ENCODE measurements around the gene TADA3.
A peak's percentile ranks its signal among the peaks of the same experiment; 100 is the strongest.

Gene TADA3

DNA sequence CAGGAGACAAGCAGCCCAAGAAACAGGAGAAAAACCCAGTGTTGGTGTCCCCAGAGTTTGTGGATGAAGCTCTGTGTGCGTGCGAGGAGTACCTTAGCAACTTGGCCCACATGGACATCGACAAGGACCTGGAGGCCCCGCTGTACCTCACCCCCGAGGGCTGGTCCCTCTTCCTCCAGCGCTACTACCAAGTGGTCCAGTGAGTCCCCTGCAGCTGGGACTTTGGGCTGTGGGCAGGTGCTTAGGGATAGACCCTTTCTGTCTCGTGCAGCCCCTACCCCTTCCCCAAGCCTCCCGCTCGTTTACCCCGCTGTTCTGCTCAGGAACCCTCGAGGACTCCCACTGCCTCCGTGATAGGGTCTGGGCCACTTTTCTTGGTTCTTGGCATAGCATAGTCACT lies 28.3 kb upstream of the TADA3 start:
- no peaks in the 10 kb centered on the region for H3K9me3 Mint-ChIP-seq
- no peak for ATAC-seq (replicated peaks; ENCODE audit: extremely low read depth, poor library complexity, severe bottlenecking)
- DNase-seq (ENCODE audit: low spot score in 2 of 2), result no peak
- no peaks in the 10 kb centered on the region for H3K4me1 Mint-ChIP-seq
- no peak overlapping the region for H3K4me3 Mint-ChIP-seq
- peaks cover 5% of the 10 kb centered on the region for H3K36me3 Mint-ChIP-seq (ENCODE audit: insufficient read depth)
- H3K27me3 Mint-ChIP-seq, result no peaks in the 10 kb centered on the region
- no peak overlapping the region for H3K27ac Mint-ChIP-seq (ENCODE audit: low read depth)

DNA sequence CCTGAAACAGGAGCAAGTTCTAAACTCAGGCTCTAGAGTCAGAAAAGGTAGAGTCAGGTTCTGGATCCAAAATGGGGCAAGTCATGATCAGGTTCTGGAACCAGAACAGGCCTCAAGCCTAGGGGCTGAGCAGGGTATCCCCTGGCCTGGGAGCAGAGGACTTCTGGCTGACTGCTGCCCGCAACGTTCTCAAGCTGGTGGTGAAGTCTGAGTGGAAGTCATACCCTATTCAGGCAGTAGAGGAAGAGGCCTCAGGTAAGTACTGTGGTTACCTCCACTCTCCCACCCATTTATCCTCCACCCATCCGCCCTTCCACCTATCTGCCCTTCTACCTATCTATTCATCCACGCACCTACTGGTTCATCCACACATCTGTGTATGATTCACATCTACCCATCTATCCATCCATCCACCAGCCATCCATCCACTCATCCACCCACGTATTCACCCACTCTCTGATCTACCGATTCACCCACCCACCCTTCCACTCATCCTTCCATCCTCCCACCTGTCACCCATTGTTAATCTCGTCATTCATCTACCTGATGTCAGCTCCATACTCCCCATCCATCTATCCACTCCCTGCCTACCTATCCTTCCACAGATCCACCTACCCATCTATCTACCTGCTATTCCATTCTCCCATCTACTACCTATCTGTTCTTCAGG lies 26.5 kb upstream of the TADA3 start:
- H3K9me3 Mint-ChIP-seq, result no peaks in the 10 kb centered on the region
- no peaks in the 10 kb centered on the region for H3K4me1 Mint-ChIP-seq
- H3K36me3 Mint-ChIP-seq (ENCODE audit: insufficient read depth), result peaks cover 8% of the 10 kb centered on the region
- no peak overlapping the region for H3K27ac Mint-ChIP-seq (ENCODE audit: low read depth)
- no peaks in the 10 kb centered on the region for H3K27me3 Mint-ChIP-seq
- no peak for ATAC-seq (replicated peaks; ENCODE audit: extremely low read depth, poor library complexity, severe bottlenecking)
- DNase-seq (ENCODE audit: low spot score in 2 of 2), result no peak
- no peak overlapping the region for H3K4me3 Mint-ChIP-seq

DNA sequence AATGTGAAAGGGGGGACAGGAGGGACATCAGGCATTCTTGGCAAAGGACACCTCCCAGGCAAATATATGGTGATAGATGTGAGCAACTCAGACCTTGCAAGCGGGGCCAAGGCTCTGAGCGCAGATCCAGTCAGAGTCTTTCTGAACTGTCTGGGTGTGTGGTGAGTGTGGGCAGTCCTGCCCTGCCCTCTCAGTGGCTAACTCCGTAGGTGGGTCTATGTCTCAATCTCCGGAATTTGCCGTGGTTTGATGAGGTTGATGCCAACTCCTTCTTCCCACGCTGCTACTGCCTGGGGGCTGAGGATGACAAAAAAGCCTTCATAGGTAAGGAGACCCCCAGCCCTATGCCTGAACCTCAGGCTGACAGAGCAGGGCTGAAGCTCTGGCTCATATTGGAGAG lies 25.2 kb upstream of the TADA3 start:
- no peaks in the 10 kb centered on the region for H3K4me1 Mint-ChIP-seq
- ATAC-seq (replicated peaks; ENCODE audit: extremely low read depth, poor library complexity, severe bottlenecking) (no peak), DNase-seq (ENCODE audit: low spot score in 2 of 2) (no peak)
- no peak overlapping the region for H3K4me3 Mint-ChIP-seq
- H3K36me3 Mint-ChIP-seq (ENCODE audit: insufficient read depth), result peaks cover 13% of the 10 kb centered on the region
- no peaks in the 10 kb centered on the region for H3K27me3 Mint-ChIP-seq
- no peaks in the 10 kb centered on the region for H3K9me3 Mint-ChIP-seq
- no peak overlapping the region for H3K27ac Mint-ChIP-seq (ENCODE audit: low read depth)

DNA sequence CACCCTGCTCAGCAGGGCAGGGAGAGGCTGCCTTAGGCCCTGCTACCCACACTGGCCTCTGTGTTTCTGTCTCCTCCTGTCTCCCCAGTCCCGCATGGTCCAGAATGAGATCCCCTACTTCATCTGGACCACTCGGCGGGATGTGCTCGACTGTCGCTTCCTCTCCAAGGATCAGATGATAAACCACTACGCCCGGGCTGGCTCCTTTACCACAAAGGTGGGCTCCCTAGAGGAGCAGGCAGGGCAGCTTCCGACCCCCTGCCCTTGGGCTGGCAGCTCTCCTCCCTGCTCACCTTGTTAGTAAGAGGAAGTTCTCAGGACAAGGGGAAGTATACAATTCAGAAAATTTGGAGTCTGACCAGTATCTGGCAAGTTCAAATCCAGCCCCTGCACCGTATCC lies 23.7 kb upstream of the TADA3 start:
- Mint-ChIP-seq H3K27ac (ENCODE audit: low read depth) (no peak overlapping the region), H3K4me3 (no peak overlapping the region), H3K27me3 (no peaks in the 10 kb centered on the region), H3K9me3 (no peaks in the 10 kb centered on the region), H3K36me3 (ENCODE audit: insufficient read depth) (peaks cover 9% of the 10 kb centered on the region), H3K4me1 (peaks cover 10% of the 10 kb centered on the region)
- ATAC-seq (replicated peaks; ENCODE audit: extremely low read depth, poor library complexity, severe bottlenecking) (no peak), DNase-seq (ENCODE audit: low spot score in 2 of 2) (no peak)

DNA sequence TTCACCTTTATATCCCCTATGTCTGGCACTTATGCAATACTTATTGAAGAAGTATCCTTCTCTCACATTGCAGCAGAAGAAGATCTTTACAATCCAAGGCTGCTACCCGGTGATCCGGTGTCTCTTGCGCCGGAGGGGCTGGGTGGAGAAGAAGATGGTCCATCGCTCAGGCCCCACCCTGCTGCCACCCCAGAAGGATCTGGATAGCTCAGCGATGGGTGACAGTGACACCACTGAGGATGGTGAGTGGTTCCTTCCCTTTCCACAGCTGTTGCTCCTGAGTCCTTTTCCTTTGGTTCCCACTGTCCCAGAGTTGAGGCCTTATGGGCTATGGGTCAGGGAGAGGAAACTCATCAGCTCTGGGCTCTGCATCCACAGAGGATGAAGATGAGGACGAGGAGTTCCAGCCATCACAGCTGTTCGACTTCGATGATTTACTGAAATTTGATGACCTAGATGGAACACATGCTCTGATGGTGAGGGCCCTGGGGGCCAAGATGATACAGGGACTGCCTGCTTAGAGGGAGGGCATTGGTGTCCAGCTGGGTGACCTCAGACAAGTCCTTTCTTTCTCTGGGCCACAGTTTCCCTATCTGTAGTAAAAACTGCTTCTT lies 20.7 kb upstream of the TADA3 start:
- ATAC-seq (replicated peaks; ENCODE audit: extremely low read depth, poor library complexity, severe bottlenecking) (no peak), DNase-seq (ENCODE audit: low spot score in 2 of 2) (no peak)
- Mint-ChIP-seq H3K4me3 (no peak overlapping the region), H3K4me1 (peaks cover 33% of the 10 kb centered on the region), H3K27ac (ENCODE audit: low read depth) (peak overlapping the region; percentile 6), H3K27me3 (no peaks in the 10 kb centered on the region), H3K36me3 (ENCODE audit: insufficient read depth) (peaks cover 15% of the 10 kb centered on the region), H3K9me3 (no peaks in the 10 kb centered on the region)

DNA sequence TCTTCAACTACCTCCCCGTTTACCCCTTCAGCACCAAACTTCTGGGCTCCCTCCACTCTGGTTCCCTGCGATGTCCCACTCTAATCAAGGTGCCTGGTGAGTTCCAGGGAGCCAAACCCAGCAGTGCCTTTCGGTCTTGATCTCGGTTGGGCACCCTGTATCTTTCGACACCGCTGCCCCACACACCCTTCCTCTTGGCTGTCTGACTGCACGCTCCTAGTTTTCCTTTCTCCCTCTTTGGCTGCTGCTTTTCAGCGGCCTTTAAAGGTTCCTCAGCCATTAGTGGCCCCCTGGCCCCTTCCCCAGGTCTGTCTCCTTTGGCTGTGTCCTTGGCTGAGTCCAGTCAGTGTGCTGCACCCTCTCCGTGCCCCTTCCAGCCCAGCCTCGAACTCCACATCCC lies 18.6 kb upstream of the TADA3 start:
- Mint-ChIP-seq H3K4me1 (peaks cover 38% of the 10 kb centered on the region), H3K27ac (ENCODE audit: low read depth) (peak overlapping the region; percentile 93), H3K27me3 (no peaks in the 10 kb centered on the region), H3K36me3 (ENCODE audit: insufficient read depth) (peaks cover 24% of the 10 kb centered on the region), H3K9me3 (no peaks in the 10 kb centered on the region), H3K4me3 (peak overlapping the region; percentile 73)
- DNase-seq (ENCODE audit: low spot score in 2 of 2) (no peak), ATAC-seq (replicated peaks; ENCODE audit: extremely low read depth, poor library complexity, severe bottlenecking) (no peak)

DNA sequence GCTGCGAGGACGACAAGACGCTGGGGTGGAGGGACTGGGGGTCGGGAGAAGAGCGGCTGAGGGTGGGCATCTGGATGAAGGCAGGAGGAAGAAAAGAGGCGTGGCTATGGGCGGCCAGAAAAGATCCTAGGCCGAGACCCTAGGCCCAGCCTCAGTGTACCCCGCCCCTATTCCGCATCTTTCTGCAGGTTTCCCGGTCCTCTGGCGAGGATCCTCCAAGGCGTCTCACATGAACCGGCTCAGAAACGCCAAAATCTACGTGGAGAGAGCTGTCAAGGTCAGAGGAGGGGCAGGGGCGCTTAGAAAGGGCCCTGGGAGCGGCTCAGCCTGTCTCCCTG lies 18.1 kb upstream of the TADA3 start:
- peak overlapping the region; percentile 73 for H3K4me3 Mint-ChIP-seq
- H3K27me3 Mint-ChIP-seq, result no peaks in the 10 kb centered on the region
- peaks cover 28% of the 10 kb centered on the region for H3K36me3 Mint-ChIP-seq (ENCODE audit: insufficient read depth)
- H3K9me3 Mint-ChIP-seq, result no peaks in the 10 kb centered on the region
- peaks cover 38% of the 10 kb centered on the region for H3K4me1 Mint-ChIP-seq
- ATAC-seq (replicated peaks; ENCODE audit: extremely low read depth, poor library complexity, severe bottlenecking) (no peak), DNase-seq (ENCODE audit: low spot score in 2 of 2) (no peak)
- H3K27ac Mint-ChIP-seq (ENCODE audit: low read depth), result peak overlapping the region; percentile 93

DNA sequence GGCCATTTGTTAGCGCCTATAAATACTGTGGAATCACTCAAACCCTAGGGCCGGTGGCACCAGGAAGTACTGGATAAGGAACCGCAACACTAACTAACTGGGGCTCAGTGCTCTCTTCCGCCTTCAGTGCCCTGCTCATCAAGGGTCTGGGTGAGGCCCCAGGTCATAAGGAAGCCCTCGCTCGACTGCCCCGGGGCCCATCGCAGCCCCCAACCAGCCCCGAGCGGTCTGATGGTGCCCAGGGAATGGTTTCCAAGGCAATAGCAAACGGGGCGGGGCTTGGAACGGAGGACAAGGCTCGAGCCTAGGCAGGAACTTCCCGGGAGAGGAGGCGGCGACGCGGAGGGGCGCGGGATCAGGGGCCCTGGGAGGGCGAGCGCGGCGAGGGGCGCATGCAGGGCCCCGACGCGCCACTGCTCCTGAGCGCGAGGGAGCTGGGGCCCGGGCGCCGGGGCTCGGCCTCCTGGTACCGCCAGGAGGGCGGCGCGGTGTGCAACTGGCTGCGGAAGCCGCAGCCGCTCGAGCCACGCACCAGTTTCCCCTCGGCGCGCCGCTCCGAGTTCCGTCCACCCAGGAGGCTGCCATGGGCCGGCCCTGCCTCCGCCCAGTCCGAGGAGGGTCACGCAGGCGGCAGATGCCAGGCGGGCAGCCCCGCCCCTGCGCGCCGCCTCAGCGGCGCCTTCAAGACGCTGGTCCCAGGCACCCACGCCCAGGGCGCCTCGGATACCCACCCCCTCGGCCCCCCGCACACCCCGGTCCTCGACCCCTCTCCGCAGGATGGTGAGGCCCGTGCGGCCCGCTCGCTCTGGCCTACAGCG lies 17.6 kb upstream of the TADA3 start, which contains the start of gene TTLL3:
Gene TTLL3, plus strand, starts transcription at position 648 of the 818 bp plus-strand sequence. CDS start 400 bp downstream, outside the sequence.
- peaks cover 38% of the 10 kb centered on the region for H3K4me1 Mint-ChIP-seq
- peak within 1 kb of the TSS; percentile 98 for H3K27ac Mint-ChIP-seq (ENCODE audit: low read depth)
- ATAC-seq (replicated peaks; ENCODE audit: extremely low read depth, poor library complexity, severe bottlenecking), result peak; percentile 64
- peaks cover 32% of the 10 kb centered on the region for H3K36me3 Mint-ChIP-seq (ENCODE audit: insufficient read depth)
- no peaks in the 10 kb centered on the region for H3K9me3 Mint-ChIP-seq
- peak; percentile 18 to 22 for DNase-seq (ENCODE audit: low spot score in 2 of 2)
- no peaks in the 10 kb centered on the region for H3K27me3 Mint-ChIP-seq
- H3K4me3 Mint-ChIP-seq, result peak within 1 kb of the TSS; percentile 73

DNA sequence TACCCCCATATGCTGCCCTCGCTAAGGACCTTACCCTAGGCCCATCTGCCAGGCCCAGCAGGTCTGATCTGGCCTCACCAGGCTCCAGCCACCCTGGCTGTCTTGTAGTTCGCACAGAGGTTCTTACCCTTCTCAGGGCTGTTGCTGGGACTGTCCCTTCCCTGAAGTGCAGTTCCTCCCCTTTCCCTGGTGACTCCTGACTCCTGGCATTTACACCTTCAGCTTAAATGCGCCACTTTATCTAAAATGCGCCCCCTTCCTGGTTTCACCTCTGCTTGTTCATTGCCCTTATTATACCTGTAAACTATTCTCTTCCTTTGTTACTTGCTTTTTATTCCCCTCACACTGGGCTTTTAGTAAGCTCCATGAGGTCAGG lies 17.0 kb upstream of the TADA3 start:
- peaks cover 33% of the 10 kb centered on the region for H3K36me3 Mint-ChIP-seq (ENCODE audit: insufficient read depth)
- H3K9me3 Mint-ChIP-seq, result no peaks in the 10 kb centered on the region
- peaks cover 43% of the 10 kb centered on the region for H3K4me1 Mint-ChIP-seq
- DNase-seq (ENCODE audit: low spot score in 2 of 2) (no peak), ATAC-seq (replicated peaks; ENCODE audit: extremely low read depth, poor library complexity, severe bottlenecking) (no peak)
- H3K27me3 Mint-ChIP-seq, result no peaks in the 10 kb centered on the region
- peak overlapping the region; percentile 73 for H3K4me3 Mint-ChIP-seq
- peak overlapping the region; percentile 98 for H3K27ac Mint-ChIP-seq (ENCODE audit: low read depth)

DNA sequence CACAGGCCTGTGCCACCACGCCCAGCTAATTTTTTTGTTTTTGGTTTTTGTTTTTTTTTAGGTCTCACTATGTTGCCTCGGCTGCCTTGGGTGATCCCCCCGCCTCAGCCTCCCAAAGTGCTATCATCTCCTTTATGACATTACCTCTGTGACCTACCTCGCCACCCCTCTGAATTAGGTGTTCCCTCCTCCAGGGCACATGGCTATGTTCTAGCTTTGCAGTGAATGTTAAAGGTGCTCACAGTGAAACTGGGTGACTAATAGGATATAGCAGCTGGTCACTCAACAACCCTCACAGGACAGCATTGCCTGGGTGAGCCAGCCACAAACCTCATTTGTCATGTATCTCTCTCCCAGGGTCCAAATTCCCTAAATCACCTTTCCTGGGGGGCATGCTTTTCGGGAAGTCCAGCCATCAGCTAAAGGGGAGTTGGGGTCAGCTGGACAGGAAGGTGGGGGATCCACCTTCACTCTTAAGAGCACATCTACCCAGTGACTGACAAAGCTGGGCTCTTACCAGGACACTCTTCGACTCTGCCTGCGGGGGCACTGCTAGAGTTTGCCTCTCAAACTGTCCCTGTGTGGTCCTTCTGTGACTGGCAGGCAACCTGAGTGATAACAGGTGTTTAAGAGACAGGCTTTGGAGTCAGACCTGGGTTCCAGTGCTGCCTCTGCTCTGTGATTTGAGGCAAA lies 16.2 kb upstream of the TADA3 start:
- H3K36me3 Mint-ChIP-seq (ENCODE audit: insufficient read depth), result peaks cover 40% of the 10 kb centered on the region
- peak in 1 of 2 donors; percentile 28 for DNase-seq (ENCODE audit: low spot score in 2 of 2)
- peak overlapping the region; percentile 98 for H3K27ac Mint-ChIP-seq (ENCODE audit: low read depth)
- peak overlapping the region; percentile 73 for H3K4me3 Mint-ChIP-seq
- no peaks in the 10 kb centered on the region for H3K9me3 Mint-ChIP-seq
- ATAC-seq (replicated peaks; ENCODE audit: extremely low read depth, poor library complexity, severe bottlenecking), result peak; percentile 76
- H3K4me1 Mint-ChIP-seq, result peaks cover 51% of the 10 kb centered on the region
- no peaks in the 10 kb centered on the region for H3K27me3 Mint-ChIP-seq

DNA sequence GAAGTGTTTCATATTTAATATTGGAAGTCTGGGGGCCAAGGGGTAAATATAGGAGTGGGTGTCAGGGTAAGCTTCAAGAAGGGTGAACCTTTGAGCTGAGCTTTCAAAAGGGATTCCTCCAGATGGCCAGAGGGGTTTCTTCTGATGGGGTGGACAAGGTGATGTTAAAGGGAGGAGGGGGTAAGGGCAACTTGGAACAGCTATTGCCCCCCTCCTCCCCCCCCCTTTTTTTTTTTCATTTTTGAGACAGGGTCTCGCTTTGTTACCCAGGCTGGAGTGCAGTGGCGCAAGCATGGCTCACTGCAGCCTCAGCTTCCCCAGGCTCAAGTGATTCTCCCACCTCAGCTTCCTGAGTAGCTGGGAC lies 15.7 kb upstream of the TADA3 start:
- Mint-ChIP-seq H3K4me3 (peak overlapping the region; percentile 73), H3K36me3 (ENCODE audit: insufficient read depth) (peaks cover 43% of the 10 kb centered on the region)

DNA sequence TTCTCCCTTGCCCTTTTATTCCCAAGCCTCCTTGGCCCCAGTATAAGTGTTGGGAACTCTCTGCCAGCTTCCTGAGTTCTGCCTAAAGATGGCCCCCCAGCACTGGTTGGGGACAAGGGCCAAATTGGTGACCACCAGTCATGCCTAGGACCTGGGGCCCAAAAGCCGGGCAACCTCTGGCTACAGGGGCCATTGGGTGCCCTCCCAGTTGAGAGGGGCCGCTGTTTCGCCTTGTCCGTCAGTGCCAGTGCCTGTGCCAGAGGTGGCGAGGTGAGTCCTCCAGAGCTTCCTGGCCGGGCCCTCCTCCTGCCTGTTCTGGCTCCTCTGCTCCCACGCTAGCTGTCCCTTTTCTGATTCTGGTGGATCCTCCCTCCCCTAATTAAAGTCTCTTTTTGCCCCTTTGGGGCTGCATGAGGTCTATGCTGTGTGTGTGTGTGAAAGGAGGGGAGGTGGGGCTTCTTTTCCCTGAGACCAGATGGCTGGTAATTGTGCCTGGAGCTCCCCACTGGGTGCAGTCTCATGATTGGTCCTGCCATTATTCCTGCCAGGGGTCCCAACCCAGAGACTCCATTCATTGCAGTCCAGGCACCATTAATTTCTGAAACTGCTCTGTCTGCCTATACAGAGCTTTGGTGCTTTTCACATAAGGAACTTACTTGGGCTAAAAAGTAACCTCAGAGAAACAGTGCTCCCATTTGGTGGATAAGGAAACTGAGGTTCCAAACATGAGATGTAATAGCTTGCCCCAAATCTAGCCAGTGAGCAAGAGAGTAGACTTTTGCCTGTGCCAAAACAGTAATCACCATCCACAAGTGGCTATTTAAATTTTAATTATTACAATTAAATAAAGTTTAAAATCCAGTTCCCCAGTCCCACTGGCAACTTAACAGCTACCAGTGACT lies 14.7 kb upstream of the TADA3 start:
- ATAC-seq (replicated peaks; ENCODE audit: extremely low read depth, poor library complexity, severe bottlenecking), result no peak
- H3K36me3 Mint-ChIP-seq (ENCODE audit: insufficient read depth), result peaks cover 50% of the 10 kb centered on the region
- H3K4me1 Mint-ChIP-seq, result peaks cover 57% of the 10 kb centered on the region
- H3K4me3 Mint-ChIP-seq, result no peak overlapping the region
- H3K27me3 Mint-ChIP-seq, result no peaks in the 10 kb centered on the region
- no peak for DNase-seq (ENCODE audit: low spot score in 2 of 2)
- H3K27ac Mint-ChIP-seq (ENCODE audit: low read depth), result peak overlapping the region; percentile 19
- no peaks in the 10 kb centered on the region for H3K9me3 Mint-ChIP-seq

More for the DNA sequence above, 15.7 kb upstream of the TADA3 start:
- Mint-ChIP-seq H3K4me1 (peaks cover 56% of the 10 kb centered on the region), H3K27ac (ENCODE audit: low read depth) (peak overlapping the region; percentile 98), H3K9me3 (no peaks in the 10 kb centered on the region), H3K27me3 (no peaks in the 10 kb centered on the region)
- DNase-seq (ENCODE audit: low spot score in 2 of 2), result no peak
- no peak for ATAC-seq (replicated peaks; ENCODE audit: extremely low read depth, poor library complexity, severe bottlenecking)

Data from central memory CD8-positive, alpha-beta T cell (primary cell).